ENCODE results near the gene PLPPR3. TPM values are rescaled to one million over a fixed set of nuclear protein-coding genes. Genes with fewer than 3 reads are reported as not detected.

Gene PLPPR3
- total RNA-seq, 1 experiment from 2014 or later = 57.9 TPM

GRCh38 chr19:861756-862580 lies 40.2 kb upstream of the PLPPR3 start:
- H3K14ac ChIP-seq (ENCODE audit: insufficient read depth, low read length) = no peak overlapping the region
- no peak overlapping the region for H2BK120ac ChIP-seq (ENCODE audit: low read depth, low read length, poor library complexity, severe bottlenecking)
- no peak overlapping the region for H4K91ac ChIP-seq (ENCODE audit: insufficient read length, low read depth, low read length)
- H2BK15ac ChIP-seq (ENCODE audit: low read depth, low read length) = no peak overlapping the region
- no peaks in the 10 kb centered on the region for H3K4me1 ChIP-seq (ENCODE audit: insufficient read depth, low read length)
- H3K23me2 ChIP-seq (ENCODE audit: insufficient read length, low read depth, low read length, poor library complexity, severe bottlenecking) = peaks cover 3% of the 10 kb centered on the region
- no peaks in the 10 kb centered on the region for H3K79me2 ChIP-seq (ENCODE audit: insufficient read depth, low read length)
- no CpG with 5 or more reads among the region's 60 CpGs for WGBS (ENCODE audit: extremely low coverage, insufficient read length, low lambda C conversion rate)
- peak overlapping the region; percentile 22 for H3K18ac ChIP-seq (ENCODE audit: insufficient read length, low read depth, low read length)
- no peaks in the 10 kb centered on the region for H4K20me1 ChIP-seq (ENCODE audit: control insufficient read depth, insufficient read depth, insufficient read length)
- TF ChIP-seq CTCF (conservative IDR thresholded peaks at IDR 0.05) = peak; percentile 47
- Mint-ChIP-seq H3K9me3 (peaks cover 0 to 2% of the 10 kb centered on the region in 2 experiments; a peak in 1 of 5 replicates), H3K4me1 (peaks cover 2 to 11% of the 10 kb centered on the region in 2 experiments; a peak in 3 of 4 replicates), H3K27ac (no peak overlapping the region), H3K4me3 (peak overlapping the region; percentile 4 to 83; a peak in 3 of 5 replicates), H3K36me3 (ENCODE audit: insufficient read depth in 1 of 3, low read depth in 3 of 3) (peaks cover 0 to 6% (median 4%) of the 10 kb centered on the region in 3 experiments; a peak in 5 of 7 replicates), H3K27me3 (ENCODE audit: low read depth) (peaks cover 43% of the 10 kb centered on the region)
- no peak overlapping the region for H4K5ac ChIP-seq (ENCODE audit: insufficient read length, low read depth, low read length)
- H3K4me2 ChIP-seq (ENCODE audit: insufficient read depth, insufficient read length, low read length) = peak overlapping the region; percentile 16
- H3K4ac ChIP-seq (ENCODE audit: low read depth, low read length) = no peak overlapping the region
- peak; percentile 98 for DNase-seq
- H2AK5ac ChIP-seq (ENCODE audit: insufficient read length, low read length) = no peak overlapping the region
- H3K23ac ChIP-seq (ENCODE audit: insufficient read length, low read depth, low read length) = no peak overlapping the region
- H4K8ac ChIP-seq (replicated peaks; ENCODE audit: insufficient read length, low read depth, low read length) = no peak overlapping the region
- no peak overlapping the region for H2BK12ac ChIP-seq (ENCODE audit: insufficient read length, low read depth, low read length)
- H3K27me3 ChIP-seq (ENCODE audit: insufficient read depth, low read length) = peaks cover 3% of the 10 kb centered on the region; the same call in 1 of the 2 replicates
- no peak overlapping the region for H2AFZ ChIP-seq (ENCODE audit: low read length)
- H3K56ac ChIP-seq (ENCODE audit: insufficient read length, low read depth, low read length) = no peak overlapping the region
- no peak overlapping the region for H3T11ph ChIP-seq (ENCODE audit: low read length)
- no peak overlapping the region for H3K27ac ChIP-seq (ENCODE audit: insufficient read length, low read depth, low read length)
- no peak overlapping the region for H3K9ac ChIP-seq (ENCODE audit: extremely low read depth, insufficient read length, low read length)
- H3K9me3 ChIP-seq (ENCODE audit: control insufficient read depth, low read depth, low read length) = no peaks in the 10 kb centered on the region
- H2BK5ac ChIP-seq (ENCODE audit: insufficient read length, low read length) = no peak overlapping the region
- H3K79me1 ChIP-seq (ENCODE audit: insufficient read depth, low read depth, low read length, poor library complexity, severe bottlenecking) = no peaks in the 10 kb centered on the region
- H2BK20ac ChIP-seq (ENCODE audit: low read depth, low read length, poor library complexity, severe bottlenecking) = no peak overlapping the region

Data from H9 (cell line).